CD8-positive, alpha-beta memory T cell (primary cell): ENCODE results near the gene OAS2. TPM values are rescaled to one million over a fixed set of nuclear protein-coding genes. Genes with fewer than 3 reads are reported as not detected.
"Not testable (repeated sequence)": the region's sequence is repeated elsewhere in the genome, so short reads cannot be mapped to it uniquely, and the experiment has no call there.

Experiments
- CTCF ChIA-PET: fragments of 350-600 bp; sonication (Branson Sonifier 250); formaldehyde crosslinking; loops from one replicate; lab custom pipeline; 2021; ENCODE audit warnings: antibody characterized with exemption; lab: Charles Lee
- POLR2A ChIA-PET: fragments of 350-600 bp; sonication (Branson Sonifier 250); formaldehyde crosslinking; loops from one replicate; lab custom pipeline; 2021; ENCODE audit warnings: antibody characterized with exemption; lab: Charles Lee
- DNase-seq, 5 donors: peaks; one replicate each; pipeline versions ENCODE4 v3.0.0 to v3.0.0-alpha.2; 2020 to 2022; ENCODE audit warnings: mixed read lengths in 1 of 5
- H3K27ac ChIP-seq: one replicate; pipeline ENCODE4 v1.7.0; 2013; ENCODE audit warnings: low read depth, mild to moderate bottlenecking, low read length, moderate library complexity
- H3K27me3 ChIP-seq: 2 replicates; pipeline ENCODE4 v1.7.0; 2013; ENCODE audit warnings: low read length, mild to moderate bottlenecking; ENCODE audit not compliant: insufficient read depth, poor library complexity, severe bottlenecking
- H3K36me3 ChIP-seq: 2 replicates; pipeline ENCODE4 v1.7.0; 2013; ENCODE audit warnings: mild to moderate bottlenecking, low read length, moderate library complexity; ENCODE audit not compliant: insufficient read depth
- H3K4me1 ChIP-seq: 2 replicates; pipeline ENCODE4 v1.7.0; 2013; ENCODE audit warnings: mild to moderate bottlenecking, low read length, moderate library complexity; ENCODE audit not compliant: insufficient read depth
- H3K4me3 ChIP-seq: 2 replicates; pipeline ENCODE4 v1.7.0; 2013; ENCODE audit warnings: mild to moderate bottlenecking, low read length
- H3K9me3 ChIP-seq: 2 replicates; pipeline ENCODE4 v1.7.0; 2013; ENCODE audit warnings: mild to moderate bottlenecking, low read length
- H3K27ac Mint-ChIP-seq, 8 donors: one replicate each; pipeline ENCODE4 v1.8.0; 2020 to 2021; ENCODE audit warnings: mixed read lengths in 8 of 8, mild to moderate bottlenecking in 6 of 8, inconsistent platforms in 3 of 8, moderate library complexity in 3 of 8
- H3K27me3 Mint-ChIP-seq, 2 donors: one replicate each; pipeline ENCODE4 v1.8.0; 2020 to 2021; ENCODE audit warnings: mixed read lengths in 2 of 2, mild to moderate bottlenecking in 1 of 2, moderate library complexity in 1 of 2
- H3K36me3 Mint-ChIP-seq, 3 donors: one replicate each; pipeline ENCODE4 v1.8.0; 2020 to 2021; ENCODE audit warnings: mixed read lengths in 3 of 3, inconsistent platforms in 1 of 3, mild to moderate bottlenecking in 1 of 3
- H3K4me1 Mint-ChIP-seq, 3 donors: one replicate each; pipeline ENCODE4 v1.8.0; 2020 to 2021; ENCODE audit warnings: mixed read lengths in 3 of 3, inconsistent platforms in 1 of 3, mild to moderate bottlenecking in 1 of 3
- H3K4me3 Mint-ChIP-seq, 7 donors: one replicate each; pipeline ENCODE4 v1.8.0; 2020 to 2021; ENCODE audit warnings: mixed read lengths in 7 of 7, mild to moderate bottlenecking in 6 of 7, moderate library complexity in 4 of 7, inconsistent platforms in 2 of 7
- H3K9me3 Mint-ChIP-seq, 5 donors: one replicate each; pipeline ENCODE4 v1.8.0; 2020 to 2022; ENCODE audit warnings: mixed read lengths in 5 of 5, mild to moderate bottlenecking in 3 of 5, moderate library complexity in 2 of 5, inconsistent platforms in 1 of 5
- polyA plus RNA-seq: library from polyadenylated mRNA; unstranded; fragments of 300-500 nt; fragmentation: Illumina TruSeq; gene quantifications from one replicate; pipeline ENCODE4 v1.2.3, GENCODE V29; 2021
- total RNA-seq, 2 experiments: library from RNA; stranded (reverse); gene quantifications; one replicate each; pipeline ENCODE4 v1.2.3, GENCODE V29; 2021

The OAS2 gene
- total and polyA plus RNA-seq, 3 experiments from 2014 or later: 40.1 to 50.9 (median 46.6) TPM

GRCh38 chr12:112988224-112988623, 9.9 kb downstream of the OAS2 start:
- POLR2A ChIA-PET: no interaction called here
- CTCF ChIA-PET: interaction anchor here (1.2 to 1.7 kb wide), 2 partner anchors 51 to 187 kb away, joined by 3 to 4 read pairs; no protein-coding TSS in a partner anchor

GRCh38 chr12:112988823-112989385, 10.6 kb downstream of the OAS2 start:
- H3K9me3 ChIP-seq, H3K4me3 ChIP-seq, H3K27ac ChIP-seq, H3K4me3 Mint-ChIP-seq, DNase-seq, POLR2A ChIA-PET, H3K27me3 ChIP-seq, H3K27me3 Mint-ChIP-seq: not testable (repeated sequence)
- Histone ChIP-seq H3K4me1 (peaks cover 21% of the 10 kb centered on the region), H3K36me3 (peaks cover 39% of the 10 kb centered on the region)
- peaks cover 28 to 90% (median 30%) of the 10 kb centered on the region in 3 donors for H3K36me3 Mint-ChIP-seq
- peak overlapping the region in 6 of 8 donors; percentile 34 to 88 (median 76) for H3K27ac Mint-ChIP-seq
- CTCF ChIA-PET: interaction anchor here (1.5 to 1.7 kb wide), 2 partner anchors 88 to 186 kb away, joined by 4 to 6 read pairs; no protein-coding TSS in a partner anchor
- H3K9me3 Mint-ChIP-seq: peaks cover 0 to 12% (median 6%) of the 10 kb centered on the region in 5 donors
- peaks cover 36 to 57% (median 47%) of the 10 kb centered on the region in 3 donors for H3K4me1 Mint-ChIP-seq

More at GRCh38 chr12:112988224-112988623, 9.9 kb downstream of the OAS2 start:
- Histone ChIP-seq H3K9me3 (no peaks in the 10 kb centered on the region), H3K27me3 (no peaks in the 10 kb centered on the region), H3K27ac (no peak overlapping the region), H3K4me3 (no peak overlapping the region), H3K36me3 (peaks cover 39% of the 10 kb centered on the region), H3K4me1 (peaks cover 26% of the 10 kb centered on the region)
- H3K27me3 Mint-ChIP-seq: no peaks in the 10 kb centered on the region
- H3K9me3 Mint-ChIP-seq: peaks cover 0 to 12% (median 6%) of the 10 kb centered on the region in 5 donors
- peaks cover 30 to 90% (median 33%) of the 10 kb centered on the region in 3 donors for H3K36me3 Mint-ChIP-seq
- no peak overlapping the region for H3K4me3 Mint-ChIP-seq
- H3K4me1 Mint-ChIP-seq: peaks cover 41 to 62% (median 54%) of the 10 kb centered on the region in 3 donors
- H3K27ac Mint-ChIP-seq: peak overlapping the region in 7 of 8 donors; percentile 22 to 88 (median 73)
- DNase-seq: no peak

- no peak for DNase-seq
- POLR2A ChIA-PET: no interaction called here
- Mint-ChIP-seq H3K27ac (peak overlapping the region in 4 of 8 donors; percentile 31 to 89 (median 70)), H3K9me3 (peaks cover 0 to 5% (median 4%) of the 10 kb centered on the region in 5 donors), H3K4me3 (no peak overlapping the region), H3K36me3 (peaks cover 23 to 88% (median 27%) of the 10 kb centered on the region in 3 donors), H3K27me3 (no peaks in the 10 kb centered on the region), H3K4me1 (peaks cover 32 to 50% (median 40%) of the 10 kb centered on the region in 3 donors)
- Histone ChIP-seq H3K27me3 (no peaks in the 10 kb centered on the region), H3K36me3 (peaks cover 39% of the 10 kb centered on the region), H3K9me3 (no peaks in the 10 kb centered on the region), H3K4me3 (no peak overlapping the region), H3K4me1 (peaks cover 21% of the 10 kb centered on the region), H3K27ac (no peak overlapping the region)
- CTCF ChIA-PET: interaction anchor here (1.5 kb wide), 1 partner anchor 89 kb away, joined by 6 read pairs; no protein-coding TSS in a partner anchor
Measured at GRCh38 chr12:112989806-112990205, 11.5 kb downstream of the OAS2 start.

GRCh38 chr12:112992541-112993398, 14.5 kb downstream of the OAS2 start:
- Mint-ChIP-seq H3K36me3 (peaks cover 34 to 94% (median 41%) of the 10 kb centered on the region in 3 donors), H3K4me1 (peaks cover 15 to 22% (median 20%) of the 10 kb centered on the region in 3 donors), H3K4me3 (no peak overlapping the region), H3K9me3 (no peaks in the 10 kb centered on the region), H3K27me3 (no peaks in the 10 kb centered on the region), H3K27ac (peak overlapping the region in 6 of 8 donors; percentile 43 to 87 (median 50))
- POLR2A ChIA-PET: interaction anchor here (1.7 kb wide), 1 partner anchor 15 kb away, joined by 9 read pairs; the partner anchor contains the start of gene OAS2
- no peak overlapping the region for H3K4me3 ChIP-seq
- H3K27ac ChIP-seq: no peak overlapping the region
- peaks cover 56% of the 10 kb centered on the region for H3K36me3 ChIP-seq
- peaks cover 5% of the 10 kb centered on the region for H3K4me1 ChIP-seq
- no peaks in the 10 kb centered on the region for H3K27me3 ChIP-seq
- peak; percentile 14 to 63 (median 21) for DNase-seq
- H3K9me3 ChIP-seq: no peaks in the 10 kb centered on the region
- CTCF ChIA-PET: interaction anchor here (0.6 to 4.4 kb wide), 28 partner anchors 8 to 181 kb away, joined by 3 to 37 read pairs (median 4); partner anchors contain the start of genes OAS1 and OAS2

GRCh38 chr12:112995008-112995407, 16.7 kb downstream of the OAS2 start:
- H3K4me1 ChIP-seq: no peaks in the 10 kb centered on the region
- ChIA-PET CTCF (no interaction called here), POLR2A (no interaction called here)
- H3K4me3 ChIP-seq: no peak overlapping the region
- H3K27me3 Mint-ChIP-seq: no peaks in the 10 kb centered on the region
- peaks cover 44 to 94% (median 52%) of the 10 kb centered on the region in 3 donors for H3K36me3 Mint-ChIP-seq
- no peak overlapping the region for H3K27ac ChIP-seq
- H3K4me3 Mint-ChIP-seq: no peak overlapping the region
- H3K9me3 ChIP-seq: no peaks in the 10 kb centered on the region
- DNase-seq: no peak
- peaks cover 58% of the 10 kb centered on the region for H3K36me3 ChIP-seq
- H3K27me3 ChIP-seq: no peaks in the 10 kb centered on the region
- peaks cover 4 to 10% (median 8%) of the 10 kb centered on the region in 3 donors for H3K4me1 Mint-ChIP-seq
- no peaks in the 10 kb centered on the region for H3K9me3 Mint-ChIP-seq
- peak overlapping the region in 1 of 8 donors; percentile 1 for H3K27ac Mint-ChIP-seq

GRCh38 chr12:112996501-112996900, 18.2 kb downstream of the OAS2 start:
- Mint-ChIP-seq H3K4me1 (peaks cover 4 to 8% (median 8%) of the 10 kb centered on the region in 3 donors), H3K4me3 (peak overlapping the region in 1 of 7 donors; percentile 55), H3K9me3 (no peaks in the 10 kb centered on the region), H3K27me3 (no peaks in the 10 kb centered on the region), H3K36me3 (peaks cover 42 to 92% (median 53%) of the 10 kb centered on the region in 3 donors), H3K27ac (peak overlapping the region in 2 of 8 donors; percentile 9 to 16)
- ChIA-PET POLR2A (no interaction called here), CTCF (interaction anchor here (1.3 kb wide), 1 partner anchor 18 kb away, joined by 3 read pairs; the partner anchor contains the start of gene OAS2)
- Histone ChIP-seq H3K27ac (no peak overlapping the region), H3K27me3 (no peaks in the 10 kb centered on the region), H3K36me3 (peaks cover 59% of the 10 kb centered on the region), H3K4me1 (no peaks in the 10 kb centered on the region), H3K4me3 (no peak overlapping the region), H3K9me3 (no peaks in the 10 kb centered on the region)
- DNase-seq: no peak

GRCh38 chr12:112997506-112997905, 19.2 kb downstream of the OAS2 start:
- H3K9me3 Mint-ChIP-seq: no peaks in the 10 kb centered on the region
- no peak overlapping the region for H3K4me3 ChIP-seq
- POLR2A ChIA-PET: no interaction called here
- CTCF ChIA-PET: interaction anchor here (1.1 to 1.5 kb wide), 3 partner anchors 9 to 97 kb away, joined by 3 to 4 read pairs (median 4); partner anchors contain the start of gene OAS2
- no peaks in the 10 kb centered on the region for H3K4me1 ChIP-seq
- H3K9me3 ChIP-seq: no peaks in the 10 kb centered on the region
- H3K27me3 Mint-ChIP-seq: no peaks in the 10 kb centered on the region
- H3K36me3 Mint-ChIP-seq: peaks cover 38 to 87% (median 46%) of the 10 kb centered on the region in 3 donors
- peaks cover 4 to 8% (median 8%) of the 10 kb centered on the region in 3 donors for H3K4me1 Mint-ChIP-seq
- peaks cover 63% of the 10 kb centered on the region for H3K36me3 ChIP-seq
- DNase-seq: no peak
- H3K4me3 Mint-ChIP-seq: no peak overlapping the region
- no peak overlapping the region for H3K27ac ChIP-seq
- peak overlapping the region in 1 of 8 donors; percentile 11 for H3K27ac Mint-ChIP-seq
- no peaks in the 10 kb centered on the region for H3K27me3 ChIP-seq
